Endothelial cell of umbilical vein (primary cell): ENCODE measurements around the gene THSD4. TPM values are rescaled to one million over a fixed set of nuclear protein-coding genes. Genes with fewer than 3 reads are reported as not detected.

Experiments
- BruUV-seq: library from RNA; stranded (reverse); fragments of 400-500 nt; replicated peaks from 2 replicates; lab custom pipeline; 2021; lab: Mats Ljungman, UMichigan
- CTCF ChIA-PET: fragments of 300-600, 350-600 bp; sonication (Branson Sonifier 250); formaldehyde crosslinking; loops from one replicate; lab custom pipeline; 2021; ENCODE audit warnings: antibody characterized with exemption, inconsistent platforms; lab: Charles Lee
- POLR2A ChIA-PET: fragments of 300-600, 350-600 bp; sonication (Branson Sonifier 250); formaldehyde crosslinking; loops from one replicate; lab custom pipeline; 2021; ENCODE audit warnings: antibody characterized with exemption, inconsistent platforms; lab: Charles Lee
- DNase-seq: peaks from one replicate; pipeline ENCODE4 v3.0.0-alpha.2; 2011; ENCODE audit warnings: low read depth, low spot score
- FAIRE-seq: peaks from 2 replicates; lab custom pipeline; 2011; peaks lifted over from hg19 to GRCh38; lab: Jason Lieb, UNC
- H2AFZ ChIP-seq: 2 replicates; pipeline ENCODE4 v1.6.0; 2012; ENCODE audit warnings: low read depth, low read length, control low read depth, inconsistent platforms
- H3K27ac ChIP-seq: 2 replicates; pipeline ENCODE4 v1.5.1; 2011; ENCODE audit warnings: low read depth, mild to moderate bottlenecking, control low read depth, low read length, moderate library complexity; ENCODE audit not compliant: insufficient read depth
- H3K27me3 ChIP-seq, 2 experiments: 2 replicates each; pipeline versions ENCODE4 v1.6.0 to v1.6.1; 2011; ENCODE audit warnings: low read length in 2 of 2, mixed read lengths in 1 of 2; ENCODE audit not compliant: control insufficient read depth in 2 of 2, insufficient read depth in 2 of 2
- H3K36me3 ChIP-seq, 2 experiments: 2 replicates in 1 of 2; 3 replicates in 1 of 2; pipeline ENCODE4 v1.5.1; 2011; ENCODE audit warnings: low read length in 2 of 2, mild to moderate bottlenecking in 1 of 2, moderate library complexity in 1 of 2; ENCODE audit not compliant: control insufficient read depth in 2 of 2, insufficient read depth in 2 of 2; ENCODE audit errors: extremely low read depth in 1 of 2
- H3K4me1 ChIP-seq: 3 replicates; pipeline ENCODE4 v1.5.1; 2011; ENCODE audit warnings: mild to moderate bottlenecking, low read length; ENCODE audit not compliant: control insufficient read depth, insufficient read depth; ENCODE audit errors: extremely low read depth
- H3K4me2 ChIP-seq: 2 replicates; pipeline ENCODE4 v1.6.1; 2011; ENCODE audit warnings: low read length, control low read depth, mixed read lengths; ENCODE audit not compliant: insufficient read depth
- H3K4me3 ChIP-seq, 3 experiments: fragments of 200-600 bp in 1 of 3; sonication (generic), shearing (Covaris generic) in 1 of 3; replicated peaks in 1 of 3; 2 replicates each; pipeline ENCODE4 v1.5.1; 2011 to 2016; ENCODE audit warnings: control low read depth in 3 of 3, low read length in 3 of 3, mild to moderate bottlenecking in 2 of 3, inconsistent platforms in 1 of 3, low read depth in 1 of 3, moderate library complexity in 1 of 3; ENCODE audit not compliant: insufficient read depth in 1 of 3
- H3K79me2 ChIP-seq: 2 replicates; pipeline ENCODE4 v1.6.0; 2012; ENCODE audit warnings: low read length, inconsistent platforms; ENCODE audit not compliant: control insufficient read depth, insufficient read depth
- H3K9ac ChIP-seq: replicated peaks from 2 replicates; pipeline ENCODE3; 2011; ENCODE audit warnings: low read length, control low read depth; ENCODE audit not compliant: insufficient read depth; ENCODE audit errors: extremely low read depth
- H3K9me1 ChIP-seq: replicated peaks from 3 replicates; pipeline ENCODE4 v1.6.0; 2011; ENCODE audit warnings: mild to moderate bottlenecking, low read length; ENCODE audit not compliant: control insufficient read depth, insufficient read depth; ENCODE audit errors: extremely low read depth
- H3K9me3 ChIP-seq: replicated peaks from 2 replicates; pipeline ENCODE4 v1.5.1; 2012; ENCODE audit warnings: low read length, inconsistent platforms; ENCODE audit not compliant: control insufficient read depth, insufficient read depth
- H4K20me1 ChIP-seq: replicated peaks from 2 replicates; pipeline ENCODE3; 2011; ENCODE audit warnings: mild to moderate bottlenecking, low read length; ENCODE audit not compliant: control insufficient read depth, insufficient read depth; ENCODE audit errors: extremely low read depth
- EZH2 ChIP-seq: IDR thresholded peaks from 2 replicates; pipeline ENCODE4 v1.6.1; 2012; ENCODE audit warnings: borderline replicate concordance, low read depth, mild to moderate bottlenecking, moderate library complexity, low read length, inconsistent platforms; ENCODE audit not compliant: severe bottlenecking
- FOS ChIP-seq: IDR thresholded peaks from 2 replicates; pipeline ENCODE4 v1.6.1; 2011; ENCODE audit warnings: mild to moderate bottlenecking, low read length, moderate library complexity, borderline replicate concordance; ENCODE audit not compliant: insufficient read depth
- GATA2 ChIP-seq: IDR thresholded peaks from 2 replicates; pipeline ENCODE4 v1.7.0; 2011; ENCODE audit warnings: low read depth, mild to moderate bottlenecking, moderate library complexity, mixed read lengths, low read length; ENCODE audit not compliant: insufficient read length, insufficient read depth
- JUN ChIP-seq: IDR thresholded peaks from 2 replicates; pipeline ENCODE4 v1.6.1; 2011; ENCODE audit warnings: borderline replicate concordance, low read depth; ENCODE audit not compliant: insufficient read length, insufficient read depth
- MYC ChIP-seq: IDR thresholded peaks from one replicate; pipeline ENCODE4 v1.6.1; 2011; ENCODE audit warnings: mild to moderate bottlenecking, low read depth, low read length
- POLR2A ChIP-seq: IDR thresholded peaks from 2 replicates; pipeline ENCODE4 v1.6.1; 2012; ENCODE audit warnings: low read depth, mild to moderate bottlenecking, control low read depth, low read length
- POLR2AphosphoS5 ChIP-seq: IDR thresholded peaks from 2 replicates; pipeline ENCODE4 v1.6.1; 2012; ENCODE audit warnings: low read depth, mild to moderate bottlenecking, control low read depth, low read length, moderate library complexity; ENCODE audit not compliant: insufficient read depth
- dilution Hi-C: fragments of 300-500 bp; cut with MboI; formaldehyde crosslinking; loops from one replicate; pipeline ENCODE4 v1.15.0; 2019; ENCODE audit warnings: low sequenced_read_pairs; ENCODE audit not compliant: extremely low pct_ligation_motif_present
- intact Hi-C: fragments of 100-400 bp; cut with micrococcal nuclease; formaldehyde crosslinking; loops from one replicate; pipeline ENCODE4 v1.10.0; 2022
- polyA plus RNA-seq, 4 experiments: library from polyadenylated mRNA; depleted of rRNA in 3 of 4; stranded (reverse) in 3 of 4; unstranded in 1 of 4; fragments of >200 nt; gene quantifications; 2 replicates each; pipeline versions ENCODE4 v1.2.1 to v1.2.3, GENCODE V29; 2011 to 2012; ENCODE audit warnings: missing spikeins in 1 of 4
- total RNA-seq: library from RNA; stranded (reverse); gene quantifications from 2 replicates; pipeline ENCODE4 v1.2.3, GENCODE V29; 2021
- TF ChIP-seq, protein P1 (sequence below): IDR thresholded peaks from 2 replicates; pipeline ENCODE4 v1.6.1; 2011; ENCODE audit not compliant: insufficient read depth, insufficient read length
- TF ChIP-seq, protein P2 (sequence below), 2 donors: IDR thresholded peaks; 1 replicate in 1 of 2; 2 replicates in 1 of 2; pipeline ENCODE4 v1.5.1; 2011; ENCODE audit warnings: low read length in 2 of 2, mild to moderate bottlenecking in 2 of 2, moderate library complexity in 2 of 2, control low read depth in 1 of 2, inconsistent platforms in 1 of 2, low read depth in 1 of 2; ENCODE audit not compliant: insufficient read depth in 1 of 2; ENCODE audit errors: extremely low read depth in 1 of 2

THSD4 gene
- total and polyA plus RNA-seq, 2 donors (not counting 3 experiments of a cell fraction or from before 2014, with no cell fraction given), result 9.9 to 25.4 TPM

DNA sequence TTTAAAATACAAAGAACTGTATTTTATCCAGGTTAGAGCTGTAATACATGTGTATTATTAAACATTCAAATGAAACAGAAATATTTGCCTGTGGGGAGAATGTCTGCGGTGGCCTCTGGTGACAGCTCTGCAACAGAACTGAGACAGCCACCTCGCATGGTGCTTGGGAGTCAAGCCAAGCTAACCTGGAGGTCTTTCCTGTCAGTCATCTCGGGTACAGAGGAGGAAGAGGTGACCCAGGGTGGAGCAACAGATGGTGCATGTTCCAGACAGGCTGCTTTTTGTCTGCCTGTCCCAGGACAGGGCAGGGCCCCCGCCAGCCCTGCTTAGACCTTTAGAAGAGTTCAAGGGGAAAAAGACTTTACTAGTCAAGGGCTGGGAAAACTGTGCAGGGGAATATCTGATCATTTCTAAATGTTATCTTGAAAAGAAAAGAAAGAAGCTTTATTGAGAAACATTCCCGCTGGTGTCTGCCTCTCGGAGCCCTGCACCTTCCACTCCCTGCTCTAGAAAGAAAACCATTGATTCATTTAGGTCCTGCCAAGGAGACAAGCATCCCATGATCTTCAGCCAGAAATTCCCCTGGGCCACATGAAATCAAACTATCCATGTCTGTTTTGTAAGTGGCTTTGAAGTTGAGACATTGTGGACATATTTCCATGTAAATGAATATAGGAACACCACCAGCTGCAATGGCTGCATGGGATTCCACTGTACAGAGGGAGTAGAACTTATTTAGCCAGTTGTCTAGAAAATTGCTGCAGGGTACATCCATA, 689.6 kb downstream of the THSD4 start:
- ChIA-PET CTCF (interaction anchor here (0.9 to 12.4 kb wide), 6 partner anchors 46 to 831 kb away, joined by 3 to 235 read pairs (median 54); no protein-coding TSS in a partner anchor), POLR2A (interaction anchor here (0.7 kb wide), 1 partner anchor 354 kb away, joined by 6 read pairs; no protein-coding TSS in a partner anchor)
- Histone ChIP-seq H3K36me3 (no peaks in the 10 kb centered on the region), H2AFZ (no peak overlapping the region), H3K4me2 (no peak overlapping the region), H3K9me3 (no peaks in the 10 kb centered on the region), H3K4me3 (no peak overlapping the region), H3K4me1 (peaks cover 14% of the 10 kb centered on the region), H3K27ac (no peak overlapping the region), H3K9me1 (no peaks in the 10 kb centered on the region), H3K79me2 (no peaks in the 10 kb centered on the region), H4K20me1 (no peaks in the 10 kb centered on the region), H3K9ac (no peak overlapping the region), H3K27me3 (no peaks in the 10 kb centered on the region)
- no peak for TF ChIP-seq GATA2
- TF ChIP-seq, protein P1, sequence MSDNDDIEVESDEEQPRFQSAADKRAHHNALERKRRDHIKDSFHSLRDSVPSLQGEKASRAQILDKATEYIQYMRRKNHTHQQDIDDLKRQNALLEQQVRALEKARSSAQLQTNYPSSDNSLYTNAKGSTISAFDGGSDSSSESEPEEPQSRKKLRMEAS, result no peak
- TF ChIP-seq FOS, result no peak
- no peak for TF ChIP-seq POLR2AphosphoS5
- no peak for TF ChIP-seq EZH2
- no peak for TF ChIP-seq JUN
- TF ChIP-seq, protein P2, sequence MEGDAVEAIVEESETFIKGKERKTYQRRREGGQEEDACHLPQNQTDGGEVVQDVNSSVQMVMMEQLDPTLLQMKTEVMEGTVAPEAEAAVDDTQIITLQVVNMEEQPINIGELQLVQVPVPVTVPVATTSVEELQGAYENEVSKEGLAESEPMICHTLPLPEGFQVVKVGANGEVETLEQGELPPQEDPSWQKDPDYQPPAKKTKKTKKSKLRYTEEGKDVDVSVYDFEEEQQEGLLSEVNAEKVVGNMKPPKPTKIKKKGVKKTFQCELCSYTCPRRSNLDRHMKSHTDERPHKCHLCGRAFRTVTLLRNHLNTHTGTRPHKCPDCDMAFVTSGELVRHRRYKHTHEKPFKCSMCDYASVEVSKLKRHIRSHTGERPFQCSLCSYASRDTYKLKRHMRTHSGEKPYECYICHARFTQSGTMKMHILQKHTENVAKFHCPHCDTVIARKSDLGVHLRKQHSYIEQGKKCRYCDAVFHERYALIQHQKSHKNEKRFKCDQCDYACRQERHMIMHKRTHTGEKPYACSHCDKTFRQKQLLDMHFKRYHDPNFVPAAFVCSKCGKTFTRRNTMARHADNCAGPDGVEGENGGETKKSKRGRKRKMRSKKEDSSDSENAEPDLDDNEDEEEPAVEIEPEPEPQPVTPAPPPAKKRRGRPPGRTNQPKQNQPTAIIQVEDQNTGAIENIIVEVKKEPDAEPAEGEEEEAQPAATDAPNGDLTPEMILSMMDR (IDR thresholded peaks at IDR 0.05; ENCODE audit: extremely low read depth in 1 of 2, insufficient read depth in 1 of 2, low read depth in 1 of 2, low read length in 2 of 2), result no peak
- TF ChIP-seq POLR2A, result no peak
- TF ChIP-seq MYC, result no peak
- DNase-seq (no peak), FAIRE-seq (peak; percentile 47)
- BruUV-seq, result no TSS peak
- intact Hi-C loops (loop anchor here (5.0 kb wide), 1 partner anchor 233 kb away; no protein-coding TSS in a partner anchor), dilution Hi-C loops (no loop called here)
